ENCODE measurements around the gene PARVB.
"Not testable (repeated sequence)": the region's sequence is repeated elsewhere in the genome, so short reads cannot be mapped to it uniquely, and the experiment has no call there.

Gene PARVB

GRCh38 chr22:43998679-43999264 lies 25.3 kb upstream of the PARVB start:
- DNase-seq, result no peak

- DNase-seq, result no peak
Observed at GRCh38 chr22:43999378-43999777, 24.7 kb upstream of the PARVB start.

GRCh38 chr22:44000123-44000522 lies 24.0 kb upstream of the PARVB start:
- no peak for DNase-seq

- DNase-seq, result no peak
Observed at GRCh38 chr22:44001521-44001920, 22.6 kb upstream of the PARVB start.

- DNase-seq, result no peak
Observed at GRCh38 chr22:44002324-44002723, 21.8 kb upstream of the PARVB start.

GRCh38 chr22:44002997-44003396 lies 21.1 kb upstream of the PARVB start:
- DNase-seq, result no peak

- no peak for DNase-seq
Observed at GRCh38 chr22:44003405-44004103, 20.5 kb upstream of the PARVB start.

GRCh38 chr22:44004104-44004460 lies 20.0 kb upstream of the PARVB start:
- DNase-seq, result no peak

- DNase-seq, result no peak
Observed at GRCh38 chr22:44005524-44005923, 18.6 kb upstream of the PARVB start.

GRCh38 chr22:44012162-44012561 lies 11.9 kb upstream of the PARVB start:
- DNase-seq, result no peak

GRCh38 chr22:44012591-44012990 lies 11.5 kb upstream of the PARVB start:
- no peak for DNase-seq

GRCh38 chr22:44014241-44014640 lies 9.9 kb upstream of the PARVB start:
- DNase-seq, result no peak

- DNase-seq, result not testable (repeated sequence)
Observed at GRCh38 chr22:44016586-44016985, 7.5 kb upstream of the PARVB start.

- DNase-seq, result no peak
Observed at GRCh38 chr22:44018594-44018993, 5.5 kb upstream of the PARVB start.

GRCh38 chr22:44019416-44019815 lies 4.7 kb upstream of the PARVB start:
- no peak for DNase-seq

GRCh38 chr22:44019846-44020245 lies 4.3 kb upstream of the PARVB start:
- DNase-seq, result no peak

- DNase-seq, result no peak
Observed at GRCh38 chr22:44020981-44021380, 3.1 kb upstream of the PARVB start.

- DNase-seq, result no peak
Observed at GRCh38 chr22:44023404-44024287, 456 bp upstream of the PARVB start.

- DNase-seq, result no peak
Observed at GRCh38 chr22:44025171-44026065, 1.3 kb downstream of the PARVB start.

- no peak for DNase-seq
Observed at GRCh38 chr22:44026066-44026629, 2.0 kb downstream of the PARVB start.

- no peak for DNase-seq
Observed at GRCh38 chr22:44026630-44027511, 2.8 kb downstream of the PARVB start.

GRCh38 chr22:44028091-44028490 lies 4.0 kb downstream of the PARVB start:
- no peak for DNase-seq
